GM18505 (cell line): ENCODE measurements around the gene GNL3L.
"Not testable (repeated sequence)": the region's sequence is repeated elsewhere in the genome, so short reads cannot be mapped to it uniquely, and the experiment has no call there.

Source experiments
- ATAC-seq: cut with Tn5 transposase; IDR thresholded peaks from one replicate; pipeline ENCODE4 v1.9.1; 2021; ENCODE audit not compliant: unreplicated experiment
- POLR2A ChIP-seq: IDR thresholded peaks from 4 replicates; pipeline ENCODE4 v1.6.1; 2011; ENCODE audit warnings: borderline replicate concordance; ENCODE audit not compliant: insufficient read depth, insufficient read length; ENCODE audit errors: extremely low read depth

Gene GNL3L

GRCh38 chrX:54529552-54530356 is at the start of gene GNL3L:
Gene GNL3L, plus strand, starts transcription at chrX:54530219. Its CDS starts 2,348 bp downstream, at chrX:54532567.
- TF ChIP-seq POLR2A, result peak; percentile 67
- ATAC-seq, result peak; percentile 82

GRCh38 chrX:54482839-54483593 is 47.0 kb upstream of the GNL3L start:
- ATAC-seq, result no peak
- TF ChIP-seq POLR2A, result no peak

GRCh38 chrX:54483946-54484345 is 46.1 kb upstream of the GNL3L start:
- no peak for ATAC-seq

GRCh38 chrX:54484666-54485065 is 45.4 kb upstream of the GNL3L start:
- no peak for TF ChIP-seq POLR2A
- no peak for ATAC-seq

More at GRCh38 chrX:54483946-54484345, 46.1 kb upstream of the GNL3L start:
- TF ChIP-seq POLR2A, result no peak

- ATAC-seq, result not testable (repeated sequence)
Measured at GRCh38 chrX:54489819-54490218, 40.2 kb upstream of the GNL3L start.

- TF ChIP-seq POLR2A, result no peak
- ATAC-seq, result no peak
Measured at GRCh38 chrX:54492340-54492739, 37.7 kb upstream of the GNL3L start.

- ATAC-seq, result no peak
- no peak for TF ChIP-seq POLR2A
Measured at GRCh38 chrX:54494166-54494988, 35.6 kb upstream of the GNL3L start.

- no peak for ATAC-seq
- TF ChIP-seq POLR2A, result no peak
Measured at GRCh38 chrX:54494989-54495813, 34.8 kb upstream of the GNL3L start.

GRCh38 chrX:54495814-54496516 is 34.1 kb upstream of the GNL3L start, which contains the start of gene FGD1:
Gene FGD1, minus strand, starts transcription at chrX:54496234. Its CDS starts 802 bp downstream, at chrX:54495432.
- TF ChIP-seq POLR2A, result no peak
- no peak for ATAC-seq

- no peak for ATAC-seq
- no peak for TF ChIP-seq POLR2A
Measured at GRCh38 chrX:54496517-54496852, 33.5 kb upstream of the GNL3L start.

GRCh38 chrX:54496936-54497335 is 33.1 kb upstream of the GNL3L start:
- ATAC-seq, result no peak
- no peak for TF ChIP-seq POLR2A

GRCh38 chrX:54509400-54509799 is 20.6 kb upstream of the GNL3L start:
- ATAC-seq, result no peak
- TF ChIP-seq POLR2A, result no peak
